PC-3 (cell line): ENCODE data around the gene ATP5ME. TPM values are rescaled to one million over a fixed set of nuclear protein-coding genes. Genes with fewer than 3 reads are reported as not detected.
"Not testable (repeated sequence)": the region's sequence is repeated elsewhere in the genome, so short reads cannot be mapped to it uniquely, and the experiment has no call there.

Experiments used
- ATAC-seq: fragments of 200-7000 bp; cut with Tn5 transposase; 2 replicates; pipeline ENCODE4 v1.9.1; 2020; ENCODE audit warnings: mild to moderate bottlenecking, moderate library complexity
- BruUV-seq: library from RNA; stranded (reverse); fragments of 400-500 nt; replicated peaks from 2 replicates; lab custom pipeline; 2021; lab: Mats Ljungman, UMichigan
- CTCF ChIA-PET: fragments of 300-600 bp; sonication (Branson Sonifier 250); formaldehyde crosslinking; loops from one replicate; lab custom pipeline; 2022; ENCODE audit warnings: antibody characterized with exemption; lab: Charles Lee
- POLR2A ChIA-PET: fragments of 300-600 bp; sonication (Branson Sonifier 250); formaldehyde crosslinking; loops from one replicate; lab custom pipeline; 2022; ENCODE audit warnings: antibody characterized with exemption; ENCODE audit not compliant: unreplicated experiment; lab: Charles Lee
- DNase-seq: peaks from one replicate; pipeline ENCODE4 v3.0.0-alpha.2; 2015
- H2AFZ ChIP-seq: fragments of 300-600 bp; sonication (generic); 2 replicates; pipeline ENCODE4 v1.6.0; 2016; ENCODE audit warnings: antibody characterized with exemption, low read length
- H3F3A ChIP-seq: fragments of 300-600 bp; sonication (generic); one replicate; pipeline ENCODE4 v1.6.0; 2017; ENCODE audit warnings: antibody characterized with exemption, low read length, control low read depth, mild to moderate bottlenecking; ENCODE audit not compliant: unreplicated experiment
- H3K27ac ChIP-seq: fragments of 300-600 bp; sonication (generic); 2 replicates; pipeline ENCODE4 v1.5.1; 2016; ENCODE audit warnings: mild to moderate bottlenecking, low read length
- H3K27me3 ChIP-seq: fragments of 300-600 bp; sonication (generic); 2 replicates; pipeline ENCODE4 v1.6.1; 2016; ENCODE audit warnings: low read length, mixed read lengths
- H3K36me3 ChIP-seq: fragments of 300-600 bp; sonication (generic); 2 replicates; pipeline ENCODE4 v1.6.1; 2016; ENCODE audit warnings: low read depth, mixed run types, low read length, mixed read lengths
- H3K4me1 ChIP-seq: fragments of 300-600 bp; sonication (generic); 2 replicates; pipeline ENCODE4 v1.5.1; 2016; ENCODE audit warnings: low read length; ENCODE audit not compliant: insufficient read depth
- H3K4me2 ChIP-seq: fragments of 300-600 bp; sonication (generic); 2 replicates; pipeline ENCODE4 v1.6.0; 2016; ENCODE audit warnings: low read length
- H3K4me3 ChIP-seq: fragments of 300-600 bp; sonication (generic); 2 replicates; pipeline ENCODE4 v1.5.1; 2016; ENCODE audit warnings: mild to moderate bottlenecking, low read length, mixed read lengths
- H3K79me2 ChIP-seq: fragments of 300-600 bp; sonication (generic); 2 replicates; pipeline ENCODE4 v1.6.1; 2017; ENCODE audit warnings: low read length, mixed read lengths
- H3K9ac ChIP-seq: fragments of 300-600 bp; sonication (generic); 2 replicates; pipeline ENCODE4 v1.6.0; 2016; ENCODE audit warnings: mild to moderate bottlenecking, low read length
- H3K9me2 ChIP-seq: fragments of 300-600 bp; sonication (generic); replicated peaks from 2 replicates; pipeline ENCODE4 v1.6.1; 2016; ENCODE audit warnings: mixed run types, low read length, mixed read lengths
- H3K9me3 ChIP-seq: fragments of 300-600 bp; sonication (generic); 2 replicates; pipeline ENCODE4 v1.6.1; 2016; ENCODE audit warnings: low read length, mixed read lengths
- H4K20me1 ChIP-seq: fragments of 300-600 bp; sonication (generic); 2 replicates; pipeline ENCODE4 v1.6.1; 2016; ENCODE audit warnings: low read length, mixed read lengths
- CTCF ChIP-seq: fragments of 300-600 bp; sonication (generic); conservative IDR thresholded peaks from 2 replicates; pipeline ENCODE4 v1.5.1; 2017; ENCODE audit warnings: antibody characterized with exemption, low read depth, mild to moderate bottlenecking, low read length
- EZH2 ChIP-seq: fragments of 300-600 bp; sonication (generic); IDR thresholded peaks from one replicate; pipeline ENCODE4 v1.6.1; 2017; ENCODE audit warnings: antibody characterized with exemption, mild to moderate bottlenecking, low read length; ENCODE audit not compliant: unreplicated experiment
- EZH2phosphoT487 ChIP-seq: fragments of 300-600 bp; sonication (generic); IDR thresholded peaks from 2 replicates; pipeline ENCODE4 v1.6.1; 2018; ENCODE audit warnings: mild to moderate bottlenecking, antibody characterized with exemption, low read length, borderline replicate concordance
- intact Hi-C: fragments of 100-400 bp; cut with micrococcal nuclease; formaldehyde crosslinking; loops from 2 replicates; pipeline ENCODE4 v1.9.0; 2023
- total RNA-seq: library from RNA; depleted of rRNA; stranded (reverse); fragments of >200 nt; gene quantifications from 2 replicates; pipeline ENCODE4 v1.2.3, GENCODE V29; 2014

Gene ATP5ME
- total RNA-seq, 1 experiment from 2014 or later, result 579 TPM

- no peaks in the 10 kb centered on the region for H3K36me3 ChIP-seq
- DNase-seq (no peak), ATAC-seq (no peak)
- H3K27ac ChIP-seq, result no peak overlapping the region
- H3K79me2 ChIP-seq, result no peaks in the 10 kb centered on the region
- ChIA-PET POLR2A (no interaction called here), CTCF (no interaction called here)
- BruUV-seq, result no TSS peak
- no peak for TF ChIP-seq EZH2
- no peak overlapping the region for H3K4me2 ChIP-seq
- no peak overlapping the region for H2AFZ ChIP-seq
- no peaks in the 10 kb centered on the region for H3K9me3 ChIP-seq
- no peaks in the 10 kb centered on the region for H3K9me2 ChIP-seq
- H3K9ac ChIP-seq, result no peak overlapping the region
- H3K4me3 ChIP-seq, result no peak overlapping the region
- H3F3A ChIP-seq, result no peaks in the 10 kb centered on the region
- H3K4me1 ChIP-seq, result no peaks in the 10 kb centered on the region
- intact Hi-C loops, result no loop called here
- H4K20me1 ChIP-seq, result no peaks in the 10 kb centered on the region
- peaks cover 8% of the 10 kb centered on the region; the same call in 1 of the 2 replicates for H3K27me3 ChIP-seq
Measured at GRCh38 chr4:636628-637159, 37.4 kb downstream of the ATP5ME start.

- Histone ChIP-seq H2AFZ (no peak overlapping the region), H3K27ac (no peak overlapping the region), H3K4me1 (no peaks in the 10 kb centered on the region), H3F3A (no peaks in the 10 kb centered on the region), H3K4me2 (no peak overlapping the region), H3K27me3 (peaks cover 8% of the 10 kb centered on the region; the same call in 1 of the 2 replicates), H4K20me1 (no peaks in the 10 kb centered on the region), H3K9me2 (no peaks in the 10 kb centered on the region), H3K79me2 (no peaks in the 10 kb centered on the region), H3K9ac (no peak overlapping the region), H3K4me3 (no peak overlapping the region), H3K36me3 (no peaks in the 10 kb centered on the region), H3K9me3 (no peaks in the 10 kb centered on the region)
- intact Hi-C loops, result no loop called here
- BruUV-seq, result no TSS peak
- ChIA-PET POLR2A (no interaction called here), CTCF (no interaction called here)
- TF ChIP-seq EZH2 (no peak), EZH2phosphoT487 (no peak), CTCF (no peak)
- ATAC-seq (no peak), DNase-seq (no peak)
Measured at GRCh38 chr4:635851-636627, 38.0 kb downstream of the ATP5ME start.

GRCh38 chr4:635066-635835, 38.8 kb downstream of the ATP5ME start:
- ATAC-seq, intact Hi-C loops, H3K36me3 ChIP-seq, H3K79me2 ChIP-seq, H3K4me3 ChIP-seq, POLR2A ChIA-PET, CTCF ChIA-PET, H3K4me2 ChIP-seq, H3K27ac ChIP-seq, H2AFZ ChIP-seq, H3K9me3 ChIP-seq, H3K9ac ChIP-seq, H3K9me2 ChIP-seq, H4K20me1 ChIP-seq, H3K27me3 ChIP-seq, H3F3A ChIP-seq, DNase-seq, BruUV-seq, H3K4me1 ChIP-seq: not testable (repeated sequence)
